ENCODE results near the gene ACAT2. TPM values are rescaled to one million over a fixed set of nuclear protein-coding genes. Genes with fewer than 3 reads are reported as not detected.
A peak's percentile ranks its signal among the peaks of the same experiment; 100 is the strongest.
"Not testable (repeated sequence)": the region's sequence is repeated elsewhere in the genome, so short reads cannot be mapped to it uniquely, and the experiment has no call there.

Gene ACAT2
- total and polyA plus RNA-seq, 11 donors, result 1.3 to 18.1 (median 7.3) TPM

GRCh38 chr6:159790149-159790955 lies 28.5 kb downstream of the ACAT2 start, which contains the start of gene MRPL18:
MRPL18 (plus strand) TSS chr6:159790467; CDS start chr6:159790588, 121 bp downstream.
- WGBS, 4 donors, result 0 to 1% (median 0%) methylated on average over 35 to 56 of the region's 56 CpGs
- peak in 1 of 2 donors; percentile 63 for TF ChIP-seq POLR2A (IDR thresholded peaks at IDR 0.05)
- no peak for TF ChIP-seq CTCF (IDR thresholded peaks at IDR 0.05)
- Histone ChIP-seq H3K9me3 (no peaks in the 10 kb centered on the region), H3K4me1 (peaks cover 5 to 51% (median 35%) of the 10 kb centered on the region in 12 donors), H3K36me3 (peaks cover 0 to 64% (median 52%) of the 10 kb centered on the region in 9 donors), H3K27me3 (no peaks in the 10 kb centered on the region), H3K27ac (peak within 1 kb of the TSS; percentile 73 to 99 (median 96)), H3K4me3 (peak within 1 kb of the TSS; percentile 80 to 100 (median 93))
- ATAC-seq, result peak; percentile 93 to 97 (median 94)
- DNase-seq, result peak; percentile 95 to 98 (median 96)
- intact Hi-C loops (cut with DNase I), result loop anchor here in 3 of 10 donors (1.0 to 5.0 kb wide), 4 partner anchors 63 to 98 kb away; partner anchors contain the start of genes WTAP (in 2 of the 3) and SOD2 (in 1 of the 3)

- ATAC-seq (no peak), DNase-seq (peak in 2 of 5 donors; percentile 25 to 30)
- H3K4me3 ChIP-seq, result peak overlapping the region; percentile 73 to 100 (median 93)
- no peaks in the 10 kb centered on the region for H3K27me3 ChIP-seq
- peaks cover 0 to 64% (median 50%) of the 10 kb centered on the region in 9 donors for H3K36me3 ChIP-seq
- no peaks in the 10 kb centered on the region for H3K9me3 ChIP-seq
- peaks cover 5 to 51% (median 35%) of the 10 kb centered on the region in 12 donors for H3K4me1 ChIP-seq
- no peak for TF ChIP-seq POLR2A (IDR thresholded peaks at IDR 0.05)
- TF ChIP-seq CTCF (IDR thresholded peaks at IDR 0.05), result no peak
- WGBS, 4 donors, result 15 to 18% (median 18%) methylated on average over 17 to 18 of the region's 18 CpGs
- intact Hi-C loops (cut with DNase I), result loop anchor here in 3 of 10 donors (1.0 to 5.0 kb wide), 4 partner anchors 64 to 99 kb away; partner anchors contain the start of genes WTAP (in 2 of the 3) and SOD2 (in 1 of the 3)
- peak overlapping the region; percentile 51 to 99 (median 96) for H3K27ac ChIP-seq
Measured at GRCh38 chr6:159790956-159791598, 29.2 kb downstream of the ACAT2 start.

GRCh38 chr6:159794976-159795375 lies 33.1 kb downstream of the ACAT2 start:
- ATAC-seq, H3K4me3 ChIP-seq, H3K27me3 ChIP-seq, H3K27ac ChIP-seq, H3K9me3 ChIP-seq, DNase-seq: not testable (repeated sequence)
- intact Hi-C loops (cut with DNase I), result loop anchor here in 1 of 10 donors (5.0 kb wide), 1 partner anchor 68 kb away; the partner anchor contains the start of gene WTAP
- peaks cover 0 to 82% (median 72%) of the 10 kb centered on the region in 9 donors for H3K36me3 ChIP-seq
- WGBS, 4 donors, result 63 to 76% (median 69%) methylated on average over 8 of the region's 8 CpGs
- H3K4me1 ChIP-seq, result peaks cover 0 to 28% (median 20%) of the 10 kb centered on the region in 12 donors

GRCh38 chr6:159797554-159797953 lies 35.7 kb downstream of the ACAT2 start:
- no peak overlapping the region for H3K27ac ChIP-seq
- no peak for DNase-seq
- no peaks in the 10 kb centered on the region for H3K9me3 ChIP-seq
- TF ChIP-seq CTCF (IDR thresholded peaks at IDR 0.05), result no peak
- no peak for TF ChIP-seq POLR2A (IDR thresholded peaks at IDR 0.05)
- no peak for ATAC-seq
- intact Hi-C loops (cut with DNase I), result no loop called here
- peaks cover 0 to 73% (median 66%) of the 10 kb centered on the region in 9 donors for H3K36me3 ChIP-seq
- peaks cover 0 to 9% (median 2%) of the 10 kb centered on the region in 12 donors for H3K4me1 ChIP-seq
- WGBS, 4 donors, result 48 to 88% (median 57%) methylated on average over 1 of the region's 1 CpG
- no peaks in the 10 kb centered on the region for H3K27me3 ChIP-seq
- H3K4me3 ChIP-seq, result no peak overlapping the region

All from heart left ventricle (tissue), 16 donors.